H1 (cell line): ENCODE results near the gene ANKRD9. TPM values are rescaled to one million over a fixed set of nuclear protein-coding genes. Genes with fewer than 3 reads are reported as not detected.

Source experiments
- RAD21 ChIP-seq, 2 experiments: IDR thresholded peaks in 1 of 2; conservative IDR thresholded peaks in 1 of 2; 2 replicates each; pipeline ENCODE4 v1.6.1; 2011; ENCODE audit warnings: low read depth in 2 of 2, low read length in 2 of 2, improper control_type of control experiment in 1 of 2, inconsistent platforms in 1 of 2, mild to moderate bottlenecking in 1 of 2, moderate library complexity in 1 of 2
- TAF1 ChIP-seq: IDR thresholded peaks from 2 replicates; pipeline ENCODE4 v1.6.1; 2011; ENCODE audit warnings: mild to moderate bottlenecking, low read depth, low read length
- polyA plus RNA-seq, 7 experiments: library from polyadenylated mRNA; depleted of rRNA in 3 of 7; stranded (reverse) in 5 of 7; unstranded in 2 of 7; fragments of >200 nt in 5 of 7; fragments of 200-250 nt in 2 of 7; gene quantifications; 1 replicate in 5 of 7; 2 replicates in 1 of 7; 4 replicates in 1 of 7; pipeline versions ENCODE4 v1.2.1 to v1.2.3, GENCODE V29; 2011 to 2013; ENCODE audit warnings: missing spikeins in 2 of 7, mixed read lengths in 2 of 7
- total RNA-seq: library from RNA; stranded (reverse); fragmentation: NEBNext Ultra II Directional; extraction: Animal tissue kit (Norgen Biotek cat#: 25700); gene quantifications from 2 replicates; pipeline ENCODE4 v1.2.1, GENCODE V29; 2021

The ANKRD9 gene
- total and polyA plus RNA-seq, 2 of the 8 experiments (the other 6 are each of a cell fraction or from before 2014, with no cell fraction given), result 37.0 to 41.8 TPM

- TF ChIP-seq TAF1 (no peak), RAD21 (IDR thresholded peaks at IDR 0.05 in 1 of 2, conservative IDR thresholded peaks at IDR 0.05 in 1 of 2; ENCODE audit: low read depth in 2 of 2, low read length in 2 of 2) (no peak)
- TF ChIP-seq, all 59 proteins: peak for 0
Observed at GRCh38 chr14:102471921-102472790, 37.4 kb downstream of the ANKRD9 start (continued).
